ENCODE measurements around the gene GLYAT.

GLYAT gene

GRCh38 chr11:58659404-58659803 lies 72.3 kb downstream of the GLYAT start:
- Histone ChIP-seq H3K9ac (ENCODE audit: low read length) (no peak overlapping the region), H3K4me3 (ENCODE audit: low read length) (no peak overlapping the region), H3K9me3 (ENCODE audit: control insufficient read depth, low read length) (no peaks in the 10 kb centered on the region), H3K36me3 (ENCODE audit: control insufficient read depth, insufficient read depth, low read length) (no peaks in the 10 kb centered on the region), H3K4me1 (ENCODE audit: control insufficient read depth, insufficient read depth, low read length) (peaks cover 21% of the 10 kb centered on the region), H3K27me3 (ENCODE audit: control insufficient read depth, insufficient read depth, low read length) (no peaks in the 10 kb centered on the region)

Measured in mucosa of stomach (tissue), 1 donor.